Subcutaneous adipose tissue (tissue), 4 donors: Measurements from ENCODE around the gene ALOX5. TPM values are rescaled to one million over a fixed set of nuclear protein-coding genes. Genes with fewer than 3 reads are reported as not detected.

Experiments
- CTCF ChIP-seq: fragments of 450-650 bp; IDR thresholded peaks from one replicate; pipeline ENCODE4 v1.5.1; 2016; ENCODE audit warnings: low read depth, mild to moderate bottlenecking, control low read depth, antibody characterized with exemption, moderate library complexity
- total RNA-seq, 4 donors: library from RNA; depleted of rRNA; stranded (reverse); fragments of >200 nt; gene quantifications; one replicate each; pipeline ENCODE4 v1.1.0, GENCODE V29; 2016

The ALOX5 gene
- total RNA-seq, 4 donors from 2014 or later = 31.8 to 63.9 (median 41.1) TPM

GRCh38 chr10:45471059-45471458 is 97.0 kb downstream of the ALOX5 start:
- TF ChIP-seq CTCF = no peak

- no peak for TF ChIP-seq CTCF
Measured at GRCh38 chr10:45471531-45472310, 97.7 kb downstream of the ALOX5 start.

GRCh38 chr10:45473126-45473525 is 99.1 kb downstream of the ALOX5 start:
- no peak for TF ChIP-seq CTCF

GRCh38 chr10:45476559-45476958 is 102.5 kb downstream of the ALOX5 start:
- no peak for TF ChIP-seq CTCF

- no peak for TF ChIP-seq CTCF
Measured at GRCh38 chr10:45480294-45480693, 106.3 kb downstream of the ALOX5 start.

- TF ChIP-seq CTCF = no peak
Measured at GRCh38 chr10:45483002-45483401, 109.0 kb downstream of the ALOX5 start.

- no peak for TF ChIP-seq CTCF
Measured at GRCh38 chr10:45487735-45488134, 113.7 kb downstream of the ALOX5 start.
